Measurements from ENCODE around the gene NAP1L1. TPM values are rescaled to one million over a fixed set of nuclear protein-coding genes. Genes with fewer than 3 reads are reported as not detected.
A peak's percentile ranks its signal among the peaks of the same experiment; 100 is the strongest.

The NAP1L1 gene, protein sequence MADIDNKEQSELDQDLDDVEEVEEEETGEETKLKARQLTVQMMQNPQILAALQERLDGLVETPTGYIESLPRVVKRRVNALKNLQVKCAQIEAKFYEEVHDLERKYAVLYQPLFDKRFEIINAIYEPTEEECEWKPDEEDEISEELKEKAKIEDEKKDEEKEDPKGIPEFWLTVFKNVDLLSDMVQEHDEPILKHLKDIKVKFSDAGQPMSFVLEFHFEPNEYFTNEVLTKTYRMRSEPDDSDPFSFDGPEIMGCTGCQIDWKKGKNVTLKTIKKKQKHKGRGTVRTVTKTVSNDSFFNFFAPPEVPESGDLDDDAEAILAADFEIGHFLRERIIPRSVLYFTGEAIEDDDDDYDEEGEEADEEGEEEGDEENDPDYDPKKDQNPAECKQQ
- total RNA-seq (100 to 1,000 TPM; 672 to 731 TPM), total RNA-seq (549 to 607 reads per million in 2 donors)

DNA sequence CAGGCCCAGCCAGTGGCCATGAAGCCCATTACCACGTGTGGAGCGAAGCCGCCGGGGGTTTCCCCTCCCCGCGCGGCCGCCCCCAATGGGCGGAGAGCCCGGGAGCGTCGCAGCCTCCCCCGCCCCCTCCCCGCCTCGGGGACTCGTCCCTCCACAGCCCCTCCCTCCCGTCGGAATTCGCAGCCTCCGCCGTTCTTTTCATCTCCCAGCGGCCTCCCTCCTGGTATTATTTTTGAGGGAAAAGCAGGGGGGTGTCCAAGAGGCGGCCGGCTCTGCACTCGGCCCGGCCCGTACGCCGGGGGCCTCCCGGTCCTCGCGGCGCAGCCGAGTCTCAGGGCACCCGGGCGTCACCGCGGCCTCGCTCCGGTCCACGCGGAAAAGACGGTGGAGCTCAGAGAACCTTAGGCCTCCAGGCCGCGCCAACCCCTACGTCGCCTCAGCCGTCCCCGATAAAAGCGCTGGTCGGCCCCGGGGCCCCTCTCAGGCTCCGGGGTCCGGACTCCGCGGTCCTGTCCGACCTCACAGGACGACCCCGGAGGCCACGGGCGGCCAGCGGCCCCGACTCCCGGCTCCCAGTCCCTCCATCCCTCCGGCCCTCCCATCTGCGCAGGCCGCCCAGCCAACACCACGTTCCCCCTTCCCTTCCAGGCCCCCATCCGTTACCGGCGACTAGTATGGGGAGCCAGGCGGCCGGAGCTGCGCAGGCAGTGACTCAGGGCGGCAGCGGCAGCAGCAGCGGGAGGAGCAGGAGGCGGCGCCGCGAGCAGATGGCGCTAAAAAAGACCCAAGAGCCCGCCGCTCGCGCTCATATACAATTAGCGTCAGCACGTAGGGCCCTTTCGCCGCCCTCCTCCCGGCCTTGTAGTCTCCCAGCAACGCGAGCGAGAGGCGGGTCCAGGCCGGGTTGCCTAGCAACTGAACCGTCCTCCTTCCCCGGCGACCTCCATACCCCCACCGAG, at the start of gene NAP1L1:
TSS of gene NAP1L1 (minus strand) at position 782 of the 959 bp plus-strand sequence. CDS start 10,466 bp downstream, outside the sequence.
- no peaks in the 10 kb centered on the region for H3K9me3 ChIP-seq (ENCODE audit: control insufficient read depth, low read length, poor library complexity, severe bottlenecking)
- peak within 1 kb of the TSS; percentile 100 for H3K4me3 Mint-ChIP-seq
- peaks cover 2% of the 10 kb centered on the region for H3K36me3 Mint-ChIP-seq (ENCODE audit: low read depth)
- H3K27ac Mint-ChIP-seq = peak within 1 kb of the TSS; percentile 99
- ATAC-seq = peak; percentile 82
- peaks cover 40% of the 10 kb centered on the region for H3K4me1 Mint-ChIP-seq
- DNase-seq = peak; percentile 89 to 93 (median 91)
- H3K27me3 Mint-ChIP-seq = no peaks in the 10 kb centered on the region

GRCh38 chr12:76127588-76127987, 43.1 kb upstream of the NAP1L1 start:
- DNase-seq = no peak
- Mint-ChIP-seq H3K27me3 (peaks cover 4% of the 10 kb centered on the region), H3K36me3 (ENCODE audit: low read depth) (no peaks in the 10 kb centered on the region), H3K27ac (no peak overlapping the region), H3K4me3 (no peak overlapping the region), H3K4me1 (no peaks in the 10 kb centered on the region)
- no peak for ATAC-seq
- H3K9me3 ChIP-seq (ENCODE audit: control insufficient read depth, low read length, poor library complexity, severe bottlenecking) = no peaks in the 10 kb centered on the region

- Mint-ChIP-seq H3K36me3 (ENCODE audit: low read depth) (no peaks in the 10 kb centered on the region), H3K4me1 (no peaks in the 10 kb centered on the region), H3K27ac (no peak overlapping the region), H3K27me3 (no peaks in the 10 kb centered on the region), H3K4me3 (no peak overlapping the region)
- ATAC-seq = no peak
- no peaks in the 10 kb centered on the region for H3K9me3 ChIP-seq (ENCODE audit: control insufficient read depth, low read length, poor library complexity, severe bottlenecking)
- no peak for DNase-seq
These were observed 40.0 kb upstream of the NAP1L1 start for GRCh38 chr12:76124456-76124855.

DNA sequence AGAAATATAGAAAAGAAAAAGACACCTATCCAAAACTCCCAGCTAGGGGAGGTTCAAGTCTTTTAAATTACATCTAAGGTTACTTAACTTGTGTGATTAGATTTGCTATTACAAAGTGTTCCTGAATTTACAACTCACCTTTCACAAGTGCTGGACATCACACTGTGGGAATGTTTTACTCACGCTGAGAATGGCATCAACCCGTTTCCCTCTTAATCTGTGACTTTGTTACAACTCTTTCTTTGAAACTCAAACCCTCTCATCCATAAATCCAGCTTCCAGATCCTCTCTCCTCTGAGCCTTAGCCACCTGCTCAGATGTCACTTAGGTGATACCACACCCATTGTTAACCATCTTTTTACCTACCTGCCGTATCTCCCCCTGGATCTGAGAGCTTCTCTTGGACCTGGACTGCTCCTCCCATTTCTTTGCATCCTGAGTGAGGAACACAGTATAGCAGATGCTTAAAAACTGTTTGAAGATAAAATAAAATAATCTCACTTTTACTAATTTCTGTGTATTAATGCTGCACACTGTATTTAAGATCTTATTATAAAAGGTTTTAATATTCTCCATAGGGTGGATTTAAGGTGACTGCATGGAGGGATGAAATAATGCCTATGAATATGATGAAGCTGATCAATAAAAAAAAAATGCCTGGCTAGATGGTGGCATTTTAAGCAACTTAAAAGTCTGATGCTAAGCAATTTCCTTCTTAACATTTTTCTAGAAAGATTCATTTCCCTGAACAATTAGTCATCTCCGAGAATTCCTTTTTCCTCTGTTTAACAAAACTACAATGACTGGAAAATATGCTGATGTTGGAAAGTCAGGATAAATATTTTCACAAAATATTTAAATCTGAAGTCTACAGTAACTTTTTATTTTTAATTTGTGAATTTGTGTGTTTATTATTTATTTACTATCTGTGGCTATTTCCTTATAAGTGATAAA, 39.1 kb upstream of the NAP1L1 start:
- no peak for ATAC-seq
- Mint-ChIP-seq H3K27ac (no peak overlapping the region), H3K36me3 (ENCODE audit: low read depth) (no peaks in the 10 kb centered on the region), H3K4me1 (no peaks in the 10 kb centered on the region), H3K4me3 (no peak overlapping the region), H3K27me3 (no peaks in the 10 kb centered on the region)
- no peak for DNase-seq
- no peaks in the 10 kb centered on the region for H3K9me3 ChIP-seq (ENCODE audit: control insufficient read depth, low read length, poor library complexity, severe bottlenecking)

DNA sequence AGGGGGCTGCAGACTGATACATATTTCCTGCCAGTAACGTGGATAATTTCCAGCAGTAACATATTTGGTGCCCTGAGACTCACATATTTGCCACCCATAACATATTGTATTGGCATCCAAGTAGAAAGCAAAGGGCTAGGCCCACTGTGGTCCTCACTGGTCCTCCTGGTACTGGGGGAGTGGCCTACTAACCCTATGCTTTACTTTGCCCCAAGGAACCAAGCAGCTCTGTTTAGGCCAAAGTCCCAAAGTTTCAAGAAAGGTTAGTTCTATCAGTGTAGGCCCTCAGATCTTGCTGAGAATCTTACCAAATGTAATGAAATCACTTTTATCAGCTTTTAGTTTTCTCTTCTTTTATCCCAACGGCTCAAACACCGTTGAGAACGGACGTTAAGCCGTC, 35.4 kb upstream of the NAP1L1 start:
- Mint-ChIP-seq H3K27me3 (no peaks in the 10 kb centered on the region), H3K27ac (no peak overlapping the region), H3K4me3 (no peak overlapping the region), H3K36me3 (ENCODE audit: low read depth) (no peaks in the 10 kb centered on the region), H3K4me1 (no peaks in the 10 kb centered on the region)
- DNase-seq (no peak), ATAC-seq (no peak)
- no peaks in the 10 kb centered on the region for H3K9me3 ChIP-seq (ENCODE audit: control insufficient read depth, low read length, poor library complexity, severe bottlenecking)

DNA sequence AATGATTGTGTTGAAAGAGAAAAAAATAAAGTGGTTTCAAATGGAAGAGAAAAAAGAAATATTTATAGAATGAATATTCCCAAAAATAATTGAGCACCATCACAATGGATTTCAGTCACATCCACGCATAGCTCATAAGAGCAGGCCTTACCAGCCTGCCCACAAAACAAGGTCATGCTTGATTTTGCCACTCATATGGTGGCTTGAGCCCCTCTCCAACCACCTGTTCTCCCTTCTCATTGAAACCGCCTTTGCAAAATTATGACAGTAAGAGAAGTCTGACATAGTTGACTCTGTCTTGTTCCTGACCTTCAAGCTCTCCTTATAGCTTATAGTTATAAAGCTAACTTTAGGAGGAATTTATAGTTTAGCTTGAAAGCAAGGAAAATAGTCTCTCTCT, 33.3 kb upstream of the NAP1L1 start:
- no peaks in the 10 kb centered on the region for H3K9me3 ChIP-seq (ENCODE audit: control insufficient read depth, low read length, poor library complexity, severe bottlenecking)
- Mint-ChIP-seq H3K36me3 (ENCODE audit: low read depth) (no peaks in the 10 kb centered on the region), H3K27ac (no peak overlapping the region), H3K4me1 (no peaks in the 10 kb centered on the region), H3K4me3 (no peak overlapping the region), H3K27me3 (no peaks in the 10 kb centered on the region)
- DNase-seq (no peak), ATAC-seq (no peak)

DNA sequence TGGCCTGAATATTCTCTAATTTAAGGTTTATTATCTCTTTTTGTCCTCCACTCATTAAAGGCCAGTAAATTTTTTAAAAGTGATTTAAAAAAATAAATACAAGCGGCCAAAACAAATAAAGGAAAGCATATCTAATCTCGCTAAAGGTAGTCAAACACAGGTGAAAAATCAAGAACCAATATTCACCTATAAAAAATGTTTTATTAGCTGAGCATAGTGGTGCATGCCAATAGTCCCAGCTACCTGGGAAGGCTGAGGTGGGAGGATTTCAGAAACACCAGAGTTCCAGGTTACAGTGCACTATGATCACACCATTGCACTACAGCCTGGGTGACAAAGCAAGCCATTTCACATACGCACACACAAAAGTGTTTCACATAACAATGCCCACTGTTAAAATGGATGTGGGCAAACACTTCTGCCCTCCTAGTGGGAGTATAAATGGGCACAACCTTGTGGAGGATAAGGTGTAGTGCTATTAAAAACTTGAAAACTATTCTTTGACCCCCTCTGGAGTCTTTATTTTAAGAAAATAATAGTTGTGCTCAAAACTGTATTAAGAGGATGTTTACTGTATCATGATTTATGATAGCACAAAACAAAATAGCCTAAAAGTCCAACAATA, 32.7 kb upstream of the NAP1L1 start:
- H3K9me3 ChIP-seq (ENCODE audit: control insufficient read depth, low read length, poor library complexity, severe bottlenecking) = no peaks in the 10 kb centered on the region
- H3K27me3 Mint-ChIP-seq = no peaks in the 10 kb centered on the region
- no peaks in the 10 kb centered on the region for H3K36me3 Mint-ChIP-seq (ENCODE audit: low read depth)
- ATAC-seq (no peak), DNase-seq (no peak)
- H3K27ac Mint-ChIP-seq = no peak overlapping the region
- H3K4me3 Mint-ChIP-seq = no peak overlapping the region
- no peaks in the 10 kb centered on the region for H3K4me1 Mint-ChIP-seq

DNA sequence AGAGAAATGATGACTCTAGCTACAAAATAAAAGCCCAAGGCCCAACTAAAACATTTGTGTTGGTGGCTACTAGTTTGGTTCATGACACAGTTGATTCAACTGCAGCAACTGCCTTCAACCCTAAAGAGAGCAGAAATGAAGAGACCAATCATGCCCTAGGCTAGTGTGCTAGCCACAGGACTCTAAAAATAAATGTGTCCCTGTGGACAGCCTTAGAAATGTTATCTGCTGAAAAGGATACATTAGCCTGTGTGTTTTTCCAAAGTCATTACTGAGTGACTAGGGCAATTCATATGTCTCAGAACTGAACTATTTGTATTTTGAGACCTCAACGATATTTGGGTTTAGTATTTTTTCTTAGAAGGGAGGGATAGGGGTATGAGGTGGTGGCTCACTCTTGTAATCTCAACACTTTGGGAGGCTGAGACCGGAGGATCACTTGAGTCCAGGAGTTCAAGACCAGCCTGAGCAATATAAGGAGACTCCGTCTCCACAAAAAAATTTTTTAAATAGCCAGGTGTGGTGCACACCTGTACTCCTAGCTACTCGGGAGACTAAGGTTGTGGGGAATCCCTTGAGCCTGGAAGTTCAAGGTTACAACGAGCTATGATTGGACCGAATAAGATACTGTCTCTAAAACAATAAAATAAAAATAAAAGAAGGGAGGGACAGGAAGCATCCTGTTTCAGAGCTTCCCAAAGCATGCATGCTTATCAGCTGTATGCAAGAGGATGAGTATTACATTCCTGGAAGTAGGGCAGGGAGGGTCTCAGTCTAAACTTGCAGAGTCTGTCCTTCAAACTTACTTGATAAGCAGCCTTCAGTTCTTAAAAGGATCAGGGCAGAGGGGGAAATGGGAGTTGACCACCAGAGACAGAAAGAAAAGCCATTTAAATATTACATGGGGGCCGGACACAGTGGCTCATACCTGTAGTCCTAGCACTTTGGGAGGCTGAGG, 29.6 kb upstream of the NAP1L1 start:
- H3K36me3 Mint-ChIP-seq (ENCODE audit: low read depth) = no peaks in the 10 kb centered on the region
- no peak overlapping the region for H3K27ac Mint-ChIP-seq
- H3K9me3 ChIP-seq (ENCODE audit: control insufficient read depth, low read length, poor library complexity, severe bottlenecking) = no peaks in the 10 kb centered on the region
- no peak overlapping the region for H3K4me3 Mint-ChIP-seq
- H3K27me3 Mint-ChIP-seq = no peaks in the 10 kb centered on the region
- ATAC-seq (no peak), DNase-seq (no peak)
- H3K4me1 Mint-ChIP-seq = no peaks in the 10 kb centered on the region

- Mint-ChIP-seq H3K4me3 (no peak overlapping the region), H3K27ac (no peak overlapping the region), H3K27me3 (peaks cover 2% of the 10 kb centered on the region), H3K36me3 (ENCODE audit: low read depth) (no peaks in the 10 kb centered on the region), H3K4me1 (no peaks in the 10 kb centered on the region)
- DNase-seq (no peak), ATAC-seq (no peak)
- no peaks in the 10 kb centered on the region for H3K9me3 ChIP-seq (ENCODE audit: control insufficient read depth, low read length, poor library complexity, severe bottlenecking)
These were observed 26.8 kb upstream of the NAP1L1 start for GRCh38 chr12:76111209-76111749.

- no peaks in the 10 kb centered on the region for H3K36me3 Mint-ChIP-seq (ENCODE audit: low read depth)
- no peak overlapping the region for H3K27ac Mint-ChIP-seq
- H3K4me1 Mint-ChIP-seq = no peaks in the 10 kb centered on the region
- no peak overlapping the region for H3K4me3 Mint-ChIP-seq
- H3K9me3 ChIP-seq (ENCODE audit: control insufficient read depth, low read length, poor library complexity, severe bottlenecking) = no peaks in the 10 kb centered on the region
- DNase-seq = no peak
- no peak for ATAC-seq
- peaks cover 6% of the 10 kb centered on the region for H3K27me3 Mint-ChIP-seq
These were observed 25.4 kb upstream of the NAP1L1 start for GRCh38 chr12:76109879-76110278.

DNA sequence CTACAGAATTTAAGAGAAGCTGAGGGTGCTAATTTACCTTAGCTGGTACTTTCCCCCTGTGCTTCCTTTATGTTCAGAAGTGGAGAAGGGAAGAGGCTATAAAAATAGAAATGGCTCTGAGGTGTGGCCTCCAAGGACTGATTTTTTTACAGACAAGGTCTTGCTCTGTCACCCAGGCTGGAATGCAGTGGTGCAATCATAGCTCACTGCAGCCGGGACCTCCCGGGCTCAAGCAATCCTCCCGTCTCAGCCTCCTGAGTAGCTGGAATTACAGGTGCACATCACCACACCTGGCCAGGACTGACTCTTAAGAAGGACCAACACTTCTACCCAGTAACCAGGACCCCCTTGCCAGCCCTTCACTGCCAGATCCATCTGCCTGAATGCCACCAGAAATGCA, 23.9 kb upstream of the NAP1L1 start:
- H3K36me3 Mint-ChIP-seq (ENCODE audit: low read depth) = no peaks in the 10 kb centered on the region
- no peak for DNase-seq
- H3K4me3 Mint-ChIP-seq = no peak overlapping the region
- no peaks in the 10 kb centered on the region for H3K4me1 Mint-ChIP-seq
- ATAC-seq = no peak
- no peaks in the 10 kb centered on the region for H3K9me3 ChIP-seq (ENCODE audit: control insufficient read depth, low read length, poor library complexity, severe bottlenecking)
- peaks cover 6% of the 10 kb centered on the region for H3K27me3 Mint-ChIP-seq
- no peak overlapping the region for H3K27ac Mint-ChIP-seq
